H9 (cell line): ENCODE measurements around the gene ERF. TPM values are rescaled to one million over a fixed set of nuclear protein-coding genes. Genes with fewer than 3 reads are reported as not detected.

ENCODE experiments used
- DNase-seq: peaks from one replicate; pipeline ENCODE4 v3.0.0-alpha.2; 2017
- H2AFZ ChIP-seq: one replicate; pipeline ENCODE4 v1.6.1; 2013; ENCODE audit warnings: mild to moderate bottlenecking, low read length, control low read depth, moderate library complexity
- H2AK5ac ChIP-seq: 2 replicates; pipeline ENCODE4 v1.6.1; 2013; ENCODE audit warnings: low read length, control low read depth, mixed read lengths; ENCODE audit not compliant: insufficient read length
- H2BK120ac ChIP-seq: one replicate; pipeline ENCODE4 v1.6.1; 2013; ENCODE audit warnings: low read depth, mild to moderate bottlenecking, low read length, control low read depth, inconsistent platforms; ENCODE audit not compliant: poor library complexity, severe bottlenecking
- H2BK12ac ChIP-seq: 2 replicates; pipeline ENCODE4 v1.6.1; 2013; ENCODE audit warnings: low read length, control low read depth, mixed read lengths, low read depth; ENCODE audit not compliant: insufficient read length
- H2BK15ac ChIP-seq: 2 replicates; pipeline ENCODE4 v1.6.1; 2013; ENCODE audit warnings: low read depth, low read length, control low read depth
- H2BK20ac ChIP-seq: one replicate; pipeline ENCODE4 v1.6.1; 2013; ENCODE audit warnings: low read depth, mild to moderate bottlenecking, low read length, control low read depth, inconsistent platforms; ENCODE audit not compliant: poor library complexity, severe bottlenecking
- H2BK5ac ChIP-seq: 2 replicates; pipeline ENCODE4 v1.6.1; 2013; ENCODE audit warnings: low read length, control low read depth, mixed read lengths; ENCODE audit not compliant: insufficient read length
- H3K14ac ChIP-seq: 2 replicates; pipeline ENCODE4 v1.6.1; 2013; ENCODE audit warnings: low read length, control low read depth; ENCODE audit not compliant: insufficient read depth
- H3K18ac ChIP-seq: 2 replicates; pipeline ENCODE4 v1.6.1; 2013; ENCODE audit warnings: low read depth, mild to moderate bottlenecking, mixed read lengths, low read length, control low read depth; ENCODE audit not compliant: insufficient read length
- H3K23ac ChIP-seq: 2 replicates; pipeline ENCODE4 v1.6.1; 2013; ENCODE audit warnings: low read length, control low read depth, mixed read lengths, low read depth; ENCODE audit not compliant: insufficient read length
- H3K23me2 ChIP-seq: 2 replicates; pipeline ENCODE4 v1.6.1; 2013; ENCODE audit warnings: low read depth, mild to moderate bottlenecking, mixed read lengths, low read length, control low read depth; ENCODE audit not compliant: insufficient read length, poor library complexity, severe bottlenecking
- H3K27ac ChIP-seq: 2 replicates; pipeline ENCODE4 v1.5.1; 2013; ENCODE audit warnings: low read length, control low read depth, mixed read lengths, low read depth; ENCODE audit not compliant: insufficient read length
- H3K27me3 ChIP-seq: 2 replicates; pipeline ENCODE4 v1.6.1; 2013; ENCODE audit warnings: low read length, control low read depth, inconsistent platforms; ENCODE audit not compliant: insufficient read depth
- H3K4ac ChIP-seq: 2 replicates; pipeline ENCODE4 v1.6.1; 2013; ENCODE audit warnings: low read depth, mild to moderate bottlenecking, control low read depth, inconsistent platforms, low read length, moderate library complexity
- H3K4me1 ChIP-seq: 2 replicates; pipeline ENCODE4 v1.6.1; 2013; ENCODE audit warnings: low read length, control low read depth, inconsistent platforms; ENCODE audit not compliant: insufficient read depth
- H3K4me2 ChIP-seq: 2 replicates; pipeline ENCODE4 v1.6.1; 2013; ENCODE audit warnings: low read length, control low read depth, mixed read lengths; ENCODE audit not compliant: insufficient read length, insufficient read depth
- H3K56ac ChIP-seq: 2 replicates; pipeline ENCODE4 v1.6.1; 2013; ENCODE audit warnings: low read depth, mild to moderate bottlenecking, mixed read lengths, low read length, control low read depth; ENCODE audit not compliant: insufficient read length
- H3K79me1 ChIP-seq: 2 replicates; pipeline ENCODE4 v1.6.1; 2013; ENCODE audit warnings: low read depth, mild to moderate bottlenecking, moderate library complexity, low read length, control low read depth, inconsistent platforms; ENCODE audit not compliant: insufficient read depth, poor library complexity, severe bottlenecking
- H3K79me2 ChIP-seq: 2 replicates; pipeline ENCODE4 v1.6.1; 2013; ENCODE audit warnings: low read length, control low read depth, inconsistent platforms; ENCODE audit not compliant: insufficient read depth
- H3K9ac ChIP-seq: 2 replicates; pipeline ENCODE4 v1.6.1; 2013; ENCODE audit warnings: low read length, control low read depth, mixed read lengths; ENCODE audit not compliant: insufficient read length; ENCODE audit errors: extremely low read depth
- H3K9me3 ChIP-seq: one replicate; pipeline ENCODE4 v1.6.1; 2013; ENCODE audit warnings: low read depth, low read length, inconsistent platforms; ENCODE audit not compliant: control insufficient read depth
- H3T11ph ChIP-seq: one replicate; pipeline ENCODE4 v1.6.1; 2013; ENCODE audit warnings: mild to moderate bottlenecking, low read length, control low read depth, inconsistent platforms
- H4K20me1 ChIP-seq: one replicate; pipeline ENCODE4 v1.6.1; 2013; ENCODE audit not compliant: control insufficient read depth, insufficient read length, insufficient read depth
- H4K5ac ChIP-seq: 2 replicates; pipeline ENCODE4 v1.6.1; 2013; ENCODE audit warnings: low read depth, mild to moderate bottlenecking, mixed read lengths, low read length, control low read depth; ENCODE audit not compliant: insufficient read length
- H4K8ac ChIP-seq: replicated peaks from 2 replicates; pipeline ENCODE4 v1.6.1; 2013; ENCODE audit warnings: low read length, control low read depth, mixed read lengths, low read depth; ENCODE audit not compliant: insufficient read length
- H4K91ac ChIP-seq: 2 replicates; pipeline ENCODE4 v1.6.1; 2013; ENCODE audit warnings: low read depth, mild to moderate bottlenecking, moderate library complexity, mixed read lengths, low read length, control low read depth; ENCODE audit not compliant: insufficient read length
- H3K27ac Mint-ChIP-seq, 3 experiments: 2 replicates in 2 of 3; 3 replicates in 1 of 3; pipeline ENCODE4 v1.8.0; 2020 to 2021; ENCODE audit warnings: mixed read lengths in 3 of 3, mild to moderate bottlenecking in 1 of 3, moderate library complexity in 1 of 3
- H3K27me3 Mint-ChIP-seq: 2 replicates; pipeline ENCODE4 v1.8.0; 2021; ENCODE audit warnings: low read depth, mild to moderate bottlenecking, moderate library complexity, mixed read lengths
- H3K36me3 Mint-ChIP-seq, 3 experiments: 2 replicates in 2 of 3; 3 replicates in 1 of 3; pipeline ENCODE4 v1.8.0; 2020 to 2021; ENCODE audit warnings: low read depth in 3 of 3, mixed read lengths in 3 of 3; ENCODE audit not compliant: insufficient read depth in 1 of 3
- H3K4me1 Mint-ChIP-seq, 2 experiments: 2 replicates each; pipeline ENCODE4 v1.8.0; 2020; ENCODE audit warnings: mixed read lengths in 2 of 2
- H3K4me3 Mint-ChIP-seq, 2 experiments: 2 replicates in 1 of 2; 3 replicates in 1 of 2; pipeline ENCODE4 v1.8.0; 2020 to 2021; ENCODE audit warnings: mild to moderate bottlenecking in 2 of 2, mixed read lengths in 2 of 2, moderate library complexity in 1 of 2
- H3K9me3 Mint-ChIP-seq, 2 experiments: 2 replicates in 1 of 2; 3 replicates in 1 of 2; pipeline ENCODE4 v1.8.0; 2020; ENCODE audit warnings: mild to moderate bottlenecking in 2 of 2, mixed read lengths in 2 of 2, moderate library complexity in 1 of 2
- WGBS: extraction: QIAGEN DNeasy Blood & Tissue Kit; methylation state at CpG from one replicate; pipeline ENCODE4 v1.1.7; 2013; ENCODE audit warnings: missing lambda C conversion rate, low lambda C conversion rate, mixed read lengths; ENCODE audit not compliant: insufficient read length; ENCODE audit errors: extremely low coverage; 5-methylcytosine and 5-hydroxymethylcytosine counted together
- total RNA-seq: library from RNA; stranded (reverse); gene quantifications from 2 replicates; pipeline ENCODE4 v1.2.1, GENCODE V29; 2021
- TF ChIP-seq, protein P1 (sequence below): fragments of 200-600 bp; sonication (generic); conservative IDR thresholded peaks from 3 replicates; pipeline ENCODE4 v1.8.0; 2021; ENCODE audit warnings: antibody characterized with exemption, mild to moderate bottlenecking

The ERF gene
- total RNA-seq, 1 experiment from 2014 or later, result 126 TPM

DNA sequence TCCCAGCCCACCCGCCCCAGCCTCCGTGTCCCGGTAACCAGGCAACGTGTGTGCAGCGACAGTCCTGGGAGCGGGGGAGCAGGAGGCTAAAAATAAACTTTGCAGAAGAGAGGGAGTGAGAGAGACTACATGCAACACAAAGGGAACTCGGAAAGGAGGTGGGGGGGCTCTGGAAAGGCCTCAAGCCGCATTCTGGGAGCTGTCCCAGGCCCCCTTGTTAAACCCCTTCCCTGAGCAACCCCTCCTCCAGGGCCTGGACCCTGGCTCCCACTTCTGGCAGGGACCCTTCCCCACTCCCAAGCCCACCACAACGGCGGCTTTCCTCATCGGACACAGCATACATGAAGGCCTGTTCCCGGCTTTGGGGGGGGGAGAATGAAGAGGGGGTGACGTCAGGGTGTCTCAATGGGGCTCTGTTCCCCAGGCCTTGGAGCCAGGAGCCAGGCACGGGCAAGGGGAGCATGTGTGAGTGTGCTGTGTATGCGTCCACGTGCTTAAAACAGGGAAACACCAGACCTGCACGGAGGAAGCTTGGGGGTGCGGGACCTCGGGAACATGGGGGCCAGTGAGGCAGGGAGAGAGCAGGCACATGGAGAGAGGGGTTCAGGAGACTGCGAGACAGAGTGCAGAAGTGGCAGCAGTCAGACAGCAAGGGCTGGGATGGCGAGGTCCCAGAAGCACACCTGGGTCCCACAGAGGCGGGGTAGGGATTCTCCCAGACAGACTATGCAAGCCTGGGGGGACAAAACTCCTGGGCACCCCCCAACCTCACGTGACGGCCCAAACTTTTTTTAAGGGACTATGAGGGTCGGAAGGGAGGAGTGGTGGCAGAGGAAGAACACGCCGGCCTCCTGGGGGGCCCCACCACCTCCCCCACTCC lies 2.3 kb downstream of the ERF start:
- TF ChIP-seq, protein P1, sequence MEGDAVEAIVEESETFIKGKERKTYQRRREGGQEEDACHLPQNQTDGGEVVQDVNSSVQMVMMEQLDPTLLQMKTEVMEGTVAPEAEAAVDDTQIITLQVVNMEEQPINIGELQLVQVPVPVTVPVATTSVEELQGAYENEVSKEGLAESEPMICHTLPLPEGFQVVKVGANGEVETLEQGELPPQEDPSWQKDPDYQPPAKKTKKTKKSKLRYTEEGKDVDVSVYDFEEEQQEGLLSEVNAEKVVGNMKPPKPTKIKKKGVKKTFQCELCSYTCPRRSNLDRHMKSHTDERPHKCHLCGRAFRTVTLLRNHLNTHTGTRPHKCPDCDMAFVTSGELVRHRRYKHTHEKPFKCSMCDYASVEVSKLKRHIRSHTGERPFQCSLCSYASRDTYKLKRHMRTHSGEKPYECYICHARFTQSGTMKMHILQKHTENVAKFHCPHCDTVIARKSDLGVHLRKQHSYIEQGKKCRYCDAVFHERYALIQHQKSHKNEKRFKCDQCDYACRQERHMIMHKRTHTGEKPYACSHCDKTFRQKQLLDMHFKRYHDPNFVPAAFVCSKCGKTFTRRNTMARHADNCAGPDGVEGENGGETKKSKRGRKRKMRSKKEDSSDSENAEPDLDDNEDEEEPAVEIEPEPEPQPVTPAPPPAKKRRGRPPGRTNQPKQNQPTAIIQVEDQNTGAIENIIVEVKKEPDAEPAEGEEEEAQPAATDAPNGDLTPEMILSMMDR, result no peak
- H2BK120ac ChIP-seq, result no peak overlapping the region
- no peak overlapping the region for H4K5ac ChIP-seq
- WGBS, result no CpG with 5 or more reads among the region's 27 CpGs
- peaks cover 14% of the 10 kb centered on the region for H3K27me3 Mint-ChIP-seq
- H3K4me1 Mint-ChIP-seq, result peaks cover 22 to 40% of the 10 kb centered on the region in 2 experiments
- no peaks in the 10 kb centered on the region for H3K9me3 ChIP-seq
- no peak overlapping the region for H3K4ac ChIP-seq
- no peak overlapping the region for H3K18ac ChIP-seq
- H3K4me2 ChIP-seq, result peak overlapping the region; percentile 54
- no peak overlapping the region for H4K91ac ChIP-seq
- H3T11ph ChIP-seq, result no peak overlapping the region
- no peak overlapping the region for H3K9ac ChIP-seq
- H3K9me3 Mint-ChIP-seq, result no peaks in the 10 kb centered on the region
- no peak overlapping the region for H2BK20ac ChIP-seq
- H3K79me2 ChIP-seq, result peaks cover 5% of the 10 kb centered on the region; the same call in 1 of the 2 replicates
- H3K27me3 ChIP-seq, result no peaks in the 10 kb centered on the region
- H2AK5ac ChIP-seq, result no peak overlapping the region
- no peak overlapping the region for H2BK5ac ChIP-seq
- H4K20me1 ChIP-seq, result no peaks in the 10 kb centered on the region
- H3K23ac ChIP-seq, result no peak overlapping the region
- peaks cover 6% of the 10 kb centered on the region; the same call in 1 of the 2 replicates for H3K4me1 ChIP-seq
- H2AFZ ChIP-seq, result no peak overlapping the region
- H3K14ac ChIP-seq, result peak overlapping the region; percentile 60
- H4K8ac ChIP-seq, result no peak overlapping the region
- DNase-seq, result no peak
- peaks cover 14% of the 10 kb centered on the region for H3K23me2 ChIP-seq
- no peak overlapping the region for H2BK12ac ChIP-seq
- H3K56ac ChIP-seq, result no peak overlapping the region
- H3K4me3 Mint-ChIP-seq, result peak overlapping the region; percentile 87 to 92
- no peak overlapping the region for H2BK15ac ChIP-seq
- H3K27ac ChIP-seq, result no peak overlapping the region
- H3K27ac Mint-ChIP-seq, result peak overlapping the region; percentile 80 to 98 (median 94)
- H3K79me1 ChIP-seq, result no peaks in the 10 kb centered on the region
- peaks cover 5 to 22% (median 18%) of the 10 kb centered on the region in 3 experiments; a peak in 6 of 7 replicates for H3K36me3 Mint-ChIP-seq
